Left renal cortex interstitium (tissue), 4 donors: Measurements from ENCODE around the gene NADSYN1. TPM values are rescaled to one million over a fixed set of nuclear protein-coding genes. Genes with fewer than 3 reads are reported as not detected.
"Not testable (repeated sequence)": the region's sequence is repeated elsewhere in the genome, so short reads cannot be mapped to it uniquely, and the experiment has no call there.

Experiments
- DNase-seq, 4 donors: peaks; one replicate each; pipeline ENCODE4 v3.0.0-alpha.2; 2013; ENCODE audit warnings: low read depth in 4 of 4, low spot score in 2 of 4, missing footprints in 1 of 4
- polyA plus RNA-seq, 4 donors: library from polyadenylated mRNA; unstranded; fragments of 120-200 nt; gene quantifications; one replicate each; pipeline ENCODE4 v1.2.1, GENCODE V29; 2013; ENCODE audit not compliant: insufficient read length in 4 of 4

The NADSYN1 gene
- polyA plus RNA-seq, 4 donors: 33.0 to 64.2 (median 47.8) TPM

DNA sequence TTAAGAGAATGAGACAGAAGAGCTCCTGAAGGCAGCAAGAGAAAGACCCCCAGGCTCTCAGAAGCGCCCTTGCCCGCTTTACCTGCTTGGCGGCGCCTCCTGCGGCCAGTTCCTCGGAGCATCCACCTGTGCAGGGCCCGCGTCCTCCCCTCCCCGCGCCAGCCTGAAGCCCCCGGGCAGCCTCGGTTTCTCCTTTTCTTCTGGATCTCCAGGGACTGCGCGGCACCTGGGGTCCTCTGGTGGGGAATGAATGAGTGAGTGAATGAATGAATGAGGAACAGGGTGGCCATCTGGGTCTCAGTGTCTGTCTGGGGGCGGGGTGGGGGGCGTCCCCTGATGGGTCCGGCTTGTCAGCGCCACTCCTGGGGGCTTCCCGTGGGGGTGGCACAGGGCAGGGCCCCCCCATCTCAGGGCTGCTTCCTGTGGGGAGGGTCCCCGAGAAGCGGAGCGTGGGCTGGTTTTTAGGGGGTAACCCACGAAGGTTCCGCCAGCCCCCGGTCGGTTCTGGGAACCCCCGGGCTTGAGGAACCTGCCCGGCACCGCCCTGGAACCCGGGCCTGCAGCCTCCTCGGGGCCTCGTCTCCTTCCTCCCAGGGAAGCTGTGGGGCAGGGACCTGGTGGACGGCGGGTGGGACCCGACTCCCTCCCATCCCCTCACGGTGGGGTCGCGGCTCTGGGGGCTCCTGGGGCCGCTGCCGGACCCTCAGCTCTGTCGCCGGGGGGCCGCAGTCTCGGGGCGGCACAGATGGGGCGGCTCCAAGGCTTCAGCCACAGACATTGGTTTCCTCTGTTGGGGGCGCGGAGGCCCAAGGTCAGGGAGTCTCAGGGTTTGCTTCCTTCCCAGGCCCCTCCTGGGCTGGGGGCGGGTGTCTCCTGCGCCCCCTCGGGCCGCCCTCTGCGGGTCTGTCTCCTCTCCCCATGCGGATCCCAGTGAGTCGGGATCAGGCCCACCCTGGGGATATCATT lies 65.8 kb downstream of the NADSYN1 start:
- DNase-seq: no peak

DNA sequence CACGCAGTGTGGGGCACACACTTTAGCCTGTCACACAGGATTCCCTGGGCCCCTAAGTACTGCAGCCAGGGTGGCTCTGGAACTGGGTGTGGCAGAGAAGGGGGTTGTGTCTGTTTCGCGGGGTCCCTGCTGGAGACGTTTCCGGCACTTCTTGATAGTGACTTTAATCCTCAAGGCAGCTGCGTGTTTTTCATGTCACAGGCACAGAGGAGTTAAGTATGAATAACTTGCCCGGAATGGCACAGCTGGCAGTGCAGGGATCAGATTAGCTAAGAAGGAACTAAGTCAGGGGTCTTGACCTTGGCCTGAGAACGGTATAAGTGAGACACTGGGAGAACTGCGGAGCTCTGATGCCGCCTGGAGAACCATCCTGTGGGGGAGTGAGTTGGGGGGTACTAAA lies 66.5 kb downstream of the NADSYN1 start:
- DNase-seq: no peak

DNA sequence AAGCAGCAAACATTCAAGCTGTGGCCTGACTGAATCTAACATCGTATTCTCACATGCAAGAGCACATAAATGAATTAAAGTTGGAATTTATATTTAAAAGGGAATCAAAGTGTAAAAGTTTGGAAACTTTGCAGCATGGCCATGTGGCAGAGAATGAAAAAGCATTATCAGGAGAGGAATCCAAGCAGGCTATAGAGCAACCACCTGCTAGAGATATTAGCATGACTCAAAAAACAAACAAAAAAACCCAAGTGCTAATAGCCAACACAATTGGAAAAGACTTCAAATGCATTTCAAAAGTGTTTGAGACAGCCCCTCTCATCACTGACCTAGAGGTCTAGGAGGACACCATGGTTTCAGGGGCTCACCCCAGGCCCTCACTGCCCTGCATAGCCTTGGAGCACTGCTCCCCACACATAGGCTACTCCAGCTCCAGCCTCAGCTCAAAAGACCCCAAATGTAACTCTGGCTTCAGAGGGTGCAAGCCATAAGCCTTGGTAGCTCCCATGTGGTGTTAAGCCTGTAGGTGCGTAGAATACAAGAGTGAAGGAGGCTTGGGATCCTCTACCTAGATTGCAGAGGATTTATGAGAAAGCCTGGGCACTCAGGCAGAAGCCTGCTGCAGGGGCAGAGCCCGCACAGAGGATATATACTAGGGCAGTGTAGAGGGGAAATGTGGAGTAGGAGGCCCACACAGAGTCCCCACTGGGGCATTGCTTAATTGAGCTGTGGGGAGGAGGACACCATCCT lies 72.4 kb downstream of the NADSYN1 start:
- DNase-seq: no peak

DNA sequence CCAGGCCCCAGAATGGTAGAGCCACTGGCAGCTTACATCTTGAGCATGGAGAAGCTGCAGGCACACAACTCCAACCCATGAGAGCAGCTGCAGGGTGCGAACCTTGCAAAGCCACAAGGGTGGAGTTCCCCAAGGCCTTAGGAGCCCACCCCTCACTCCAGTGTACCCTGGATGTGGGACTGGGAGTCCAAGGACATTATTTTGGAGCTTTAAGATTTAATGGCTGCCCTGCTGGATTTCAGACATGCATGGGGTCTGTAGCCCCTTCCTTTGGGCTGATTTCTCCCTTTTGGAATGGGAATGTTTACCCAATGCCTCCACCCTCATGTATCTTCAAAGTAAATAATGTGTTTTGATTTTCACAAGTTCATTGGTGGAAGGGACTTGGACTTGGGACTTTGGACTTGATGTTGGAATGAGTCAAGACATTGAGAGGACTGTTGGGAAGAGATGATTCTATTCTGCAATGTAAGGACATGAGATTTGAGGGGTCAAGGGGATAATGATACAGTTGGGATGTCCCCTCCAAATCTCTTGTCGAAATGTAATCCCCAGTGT lies 73.0 kb downstream of the NADSYN1 start:
- DNase-seq: no peak

DNA sequence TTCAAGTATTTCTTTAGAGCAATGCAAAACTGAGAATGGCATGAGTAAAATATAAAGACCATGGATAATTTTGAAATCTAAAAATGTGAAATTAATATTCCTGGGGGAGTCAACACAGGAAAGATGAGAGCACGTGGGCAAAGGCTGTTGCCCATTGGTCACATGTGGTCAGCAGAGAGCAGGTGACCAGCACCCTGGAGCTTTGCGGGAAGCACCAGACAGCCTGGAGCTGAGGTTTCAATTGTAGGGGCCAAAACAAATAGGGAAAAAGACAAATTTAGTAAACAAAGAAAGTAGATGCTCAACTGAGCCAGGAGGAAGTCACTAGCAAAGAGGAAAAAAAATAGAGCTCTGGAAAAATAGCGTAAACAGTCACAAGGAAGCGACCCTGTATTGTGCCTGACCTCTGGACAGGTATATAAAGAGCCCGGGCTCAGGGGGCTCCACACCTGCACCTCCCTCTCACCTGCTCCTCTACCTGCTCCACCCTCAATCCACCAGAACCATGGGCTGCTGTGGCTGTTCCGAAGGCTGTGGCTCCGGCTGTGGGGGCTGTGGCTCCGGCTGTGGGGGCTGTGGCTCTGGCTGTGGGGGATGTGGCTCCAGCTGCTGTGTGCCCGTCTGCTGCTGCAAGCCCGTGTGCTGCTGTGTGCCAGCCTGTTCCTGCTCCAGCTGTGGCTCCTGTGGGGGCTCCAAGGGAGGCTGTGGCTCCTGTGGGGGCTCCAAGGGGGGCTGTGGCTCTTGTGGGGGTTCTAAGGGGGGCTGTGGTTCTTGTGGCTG lies 74.0 kb downstream of the NADSYN1 start, which contains the start of gene KRTAP5-7:
KRTAP5-7 (plus strand) TSS at position 472 of the 780 bp plus-strand sequence; CDS start at position 506, 34 bp downstream.
- not testable (repeated sequence) for DNase-seq

DNA sequence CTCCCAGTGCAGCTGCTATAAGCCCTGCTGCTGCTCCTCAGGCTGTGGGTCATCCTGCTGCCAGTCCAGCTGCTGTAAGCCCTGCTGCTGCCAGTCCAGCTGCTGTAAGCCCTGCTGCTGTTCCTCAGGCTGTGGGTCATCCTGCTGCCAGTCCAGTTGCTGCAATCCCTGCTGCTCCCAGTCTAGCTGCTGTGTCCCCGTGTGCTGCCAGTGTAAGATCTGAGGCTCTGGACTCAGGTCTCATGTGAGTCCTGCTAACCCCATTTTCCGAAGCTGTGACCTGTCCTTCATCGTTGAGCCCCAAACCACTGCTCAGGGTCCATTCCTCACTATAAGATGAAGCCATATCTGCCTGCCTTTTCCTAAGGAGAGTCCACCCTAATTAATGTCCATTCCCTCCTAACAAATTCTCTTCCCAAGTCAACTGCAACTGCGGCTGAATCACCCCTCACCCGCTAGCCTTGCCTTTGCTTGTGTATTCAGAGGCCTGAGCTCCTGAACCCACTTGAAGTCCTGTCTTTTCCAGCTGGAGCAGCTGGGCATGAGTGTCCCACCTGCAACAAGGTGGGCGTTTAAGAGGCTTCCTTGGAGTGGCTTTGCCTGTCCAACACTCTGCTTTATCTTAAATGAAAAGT lies 74.7 kb downstream of the NADSYN1 start:
- DNase-seq: no peak

DNA sequence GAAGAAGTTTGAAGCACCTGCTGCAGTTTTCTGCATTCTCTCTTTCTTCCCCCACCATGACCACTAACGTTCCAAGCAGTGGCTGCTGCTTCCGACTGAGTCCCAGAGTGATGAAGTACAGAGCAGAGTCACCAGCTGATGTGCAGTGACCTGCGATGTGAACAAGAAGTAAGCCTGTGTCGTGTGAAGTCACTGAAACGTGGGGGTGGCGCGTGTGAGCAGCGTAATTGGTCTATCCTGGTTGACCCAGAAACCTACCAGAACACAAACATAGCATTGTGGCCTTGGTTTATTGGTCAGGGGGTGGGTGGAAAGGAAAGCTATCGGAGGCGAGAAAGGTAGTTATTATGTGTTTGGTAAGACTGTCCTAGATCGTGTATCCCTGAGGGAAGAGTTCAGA lies 77.6 kb downstream of the NADSYN1 start:
- DNase-seq: no peak

DNA sequence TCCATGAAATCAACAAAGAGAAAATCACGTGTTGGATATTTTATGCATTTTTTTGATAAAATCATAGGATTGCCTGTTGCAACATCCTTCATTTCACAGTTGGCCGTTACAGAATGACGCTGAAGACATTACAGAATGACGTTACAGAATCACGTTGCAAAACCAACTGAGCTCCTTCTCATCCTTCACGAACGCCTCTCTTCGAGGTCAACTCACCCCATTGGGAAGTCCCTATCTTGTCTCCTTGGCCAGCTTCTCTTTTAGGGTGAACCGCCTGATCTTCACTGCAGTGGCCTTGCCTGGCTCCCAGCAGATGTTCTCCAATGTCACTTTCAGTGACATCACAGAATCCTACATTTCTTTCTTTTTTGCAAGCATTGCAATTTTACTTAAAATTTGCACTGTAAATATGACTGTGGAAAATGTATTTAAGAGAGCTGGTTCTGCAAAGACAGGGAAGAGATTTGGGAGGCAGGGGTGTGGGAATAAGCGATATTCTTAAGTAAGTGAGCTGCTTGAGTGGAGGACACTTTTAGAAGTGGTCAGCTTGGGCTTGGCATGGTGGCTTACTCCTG lies 79.1 kb downstream of the NADSYN1 start:
- DNase-seq: no peak

DNA sequence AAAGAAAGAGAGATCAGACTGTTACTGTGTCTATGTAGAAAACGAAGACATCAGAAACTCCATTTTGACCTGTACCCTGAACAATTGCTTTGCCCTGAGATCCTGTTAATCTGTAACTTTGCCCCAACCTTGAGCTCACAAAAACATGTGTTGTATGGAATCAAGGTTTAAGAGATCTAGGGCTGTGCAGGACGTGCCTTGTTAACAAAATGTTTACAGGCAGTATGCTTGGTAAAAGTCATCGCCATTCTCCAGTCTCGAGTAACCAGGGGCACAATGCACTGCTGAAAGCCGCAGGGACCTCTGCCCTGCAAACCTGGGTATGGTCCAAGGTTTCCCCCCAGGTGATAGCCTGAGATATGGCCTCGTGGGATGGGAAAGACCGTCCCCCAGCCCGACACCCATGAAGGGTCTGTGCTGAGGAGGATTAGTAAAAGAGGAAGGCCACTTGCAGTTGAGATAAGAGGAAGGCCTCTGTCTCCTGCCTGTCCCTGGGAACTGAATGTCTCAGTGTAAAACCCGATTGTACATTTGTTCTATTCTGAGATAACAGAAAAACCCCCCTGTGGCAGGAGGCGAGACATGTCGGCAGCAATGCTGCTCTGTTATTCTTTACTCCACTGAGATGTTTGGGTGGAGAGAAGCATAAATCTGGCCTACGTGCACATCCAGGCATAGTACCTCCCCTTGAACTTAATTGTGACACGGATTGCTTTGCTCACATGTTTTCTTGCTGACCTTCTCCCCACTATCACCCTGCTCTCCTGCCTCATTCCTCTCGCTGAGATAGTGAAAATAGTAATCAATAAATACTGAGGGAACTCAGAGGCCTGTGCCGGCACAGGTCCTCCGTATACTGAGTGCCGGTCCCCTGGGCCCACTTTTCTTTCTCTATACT lies 82.0 kb downstream of the NADSYN1 start:
- not testable (repeated sequence) for DNase-seq

DNA sequence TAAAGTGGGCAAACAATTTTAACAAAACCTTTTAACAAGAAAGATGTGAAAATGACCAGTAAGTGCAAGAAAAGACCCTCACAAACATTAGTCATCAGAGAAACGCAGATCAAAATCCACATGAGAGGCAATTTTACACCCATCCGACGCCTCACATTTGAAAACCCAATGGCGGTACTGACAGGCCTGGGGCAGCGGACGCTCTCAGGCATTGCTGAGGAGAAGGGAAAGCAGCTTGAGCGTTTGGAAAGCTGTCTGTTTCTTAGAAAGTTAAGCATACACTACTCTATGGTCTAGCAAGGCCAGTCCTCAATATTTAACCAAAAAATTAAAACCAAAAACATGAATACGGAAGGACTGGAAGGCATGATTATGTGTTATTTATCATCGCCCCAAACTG lies 82.8 kb downstream of the NADSYN1 start:
- no peak for DNase-seq

DNA sequence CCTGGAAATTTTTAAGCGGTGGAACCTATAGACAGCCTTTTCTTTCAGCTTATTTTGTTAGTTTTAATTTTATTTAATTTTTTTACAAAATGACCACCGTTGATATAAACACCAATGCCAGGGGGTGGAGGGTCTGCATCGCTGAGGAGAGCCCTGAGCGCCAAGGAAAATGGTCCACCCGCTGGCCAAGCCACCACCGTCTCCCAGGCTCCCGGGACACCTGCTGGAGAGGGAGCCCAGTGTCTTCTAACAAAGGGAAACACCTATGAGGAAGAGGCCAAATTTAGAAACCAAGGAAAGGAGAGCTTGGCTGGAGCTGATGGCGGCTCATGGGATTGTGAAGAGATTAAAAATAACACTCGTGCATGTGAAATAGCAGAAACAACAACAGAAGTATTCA lies 84.5 kb downstream of the NADSYN1 start:
- no peak for DNase-seq

DNA sequence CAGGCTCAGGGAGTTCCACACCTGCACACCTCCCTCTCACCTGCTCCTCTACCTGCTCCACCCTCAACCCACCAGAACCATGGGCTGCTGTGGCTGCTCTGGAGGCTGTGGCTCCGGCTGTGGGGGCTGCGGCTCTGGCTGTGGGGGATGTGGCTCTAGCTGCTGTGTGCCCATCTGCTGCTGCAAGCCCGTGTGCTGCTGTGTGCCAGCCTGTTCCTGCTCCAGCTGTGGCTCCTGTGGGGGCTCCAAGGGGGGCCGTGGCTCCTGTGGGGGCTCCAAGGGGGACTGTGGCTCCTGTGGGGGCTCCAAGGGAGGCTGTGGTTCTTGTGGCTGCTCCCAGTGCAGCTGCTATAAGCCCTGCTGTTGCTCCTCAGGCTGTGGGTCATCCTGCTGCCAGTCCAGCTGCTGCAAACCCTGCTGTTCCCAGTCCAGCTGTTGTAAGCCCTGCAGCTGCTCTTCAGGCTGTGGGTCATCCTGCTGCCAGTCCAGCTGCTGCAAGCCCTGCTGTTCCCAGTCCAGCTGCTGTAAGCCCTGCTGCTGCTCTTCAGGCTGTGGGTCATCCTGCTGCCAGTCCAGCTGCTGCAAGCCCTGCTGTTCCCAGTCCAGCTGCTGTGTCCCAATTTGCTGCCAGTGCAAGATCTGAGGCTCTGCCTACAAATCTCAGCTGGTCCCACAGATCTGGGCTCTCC lies 85.1 kb downstream of the NADSYN1 start, which contains the start of gene KRTAP5-8:
KRTAP5-8 (plus strand) TSS at position 49 of the 689 bp plus-strand sequence; CDS start at position 80, 31 bp downstream.
- DNase-seq: not testable (repeated sequence)

DNA sequence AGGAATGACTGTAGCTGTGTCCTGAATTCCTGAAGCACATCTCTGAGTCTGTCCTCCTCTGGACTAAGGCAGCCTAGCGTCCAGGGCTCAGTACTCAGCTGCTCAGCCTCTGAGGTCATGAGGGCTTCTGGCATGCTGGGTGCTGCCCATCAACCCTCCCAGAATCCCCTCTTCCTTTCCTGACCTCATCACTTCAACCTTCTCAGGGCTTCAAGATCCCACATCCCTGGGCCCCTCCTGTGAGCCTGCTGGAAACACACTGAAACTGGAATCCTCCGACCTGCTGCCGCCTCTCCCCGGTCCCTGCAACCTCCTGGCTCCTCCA lies 85.6 kb downstream of the NADSYN1 start:
- DNase-seq: no peak

DNA sequence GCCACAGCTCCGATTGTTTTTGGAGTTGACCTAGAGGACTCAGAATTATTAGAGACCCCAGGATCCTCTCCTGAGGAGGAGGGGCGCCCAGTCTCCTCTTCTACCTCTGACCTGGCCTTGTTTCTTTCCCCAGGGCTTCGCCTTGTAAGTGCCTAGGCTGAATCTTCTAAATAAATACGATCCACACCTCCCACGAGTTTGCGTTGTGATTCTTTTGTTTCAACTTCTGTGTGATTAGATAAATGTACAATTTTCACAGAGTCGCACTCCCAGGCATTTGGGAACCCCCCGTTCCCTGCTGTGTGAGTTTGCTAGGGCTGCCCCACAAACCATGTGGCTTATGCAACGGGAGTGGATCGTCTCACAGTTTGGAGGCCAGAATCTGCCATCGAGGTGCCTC lies 86.0 kb downstream of the NADSYN1 start:
- DNase-seq: no peak

DNA sequence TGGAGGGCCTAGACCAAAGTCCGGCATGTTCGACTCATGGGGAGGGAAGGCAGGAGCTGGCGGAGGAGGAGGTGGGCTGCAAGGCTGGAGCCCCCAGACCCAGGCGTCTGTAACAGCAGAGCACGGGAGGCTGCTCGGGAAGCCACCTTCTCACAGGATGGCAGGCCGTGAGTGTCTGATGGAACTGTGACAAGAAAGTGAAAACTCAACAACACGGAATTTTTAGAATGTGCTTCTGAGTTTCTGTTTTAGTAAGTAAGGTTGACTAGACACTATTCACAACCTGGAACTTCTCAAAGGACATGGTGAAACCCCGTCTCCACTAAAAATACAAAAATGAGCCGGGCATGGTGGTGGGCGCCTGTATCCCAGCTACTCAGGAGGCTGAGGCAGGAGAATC lies 87.0 kb downstream of the NADSYN1 start:
- DNase-seq: not testable (repeated sequence)

DNA sequence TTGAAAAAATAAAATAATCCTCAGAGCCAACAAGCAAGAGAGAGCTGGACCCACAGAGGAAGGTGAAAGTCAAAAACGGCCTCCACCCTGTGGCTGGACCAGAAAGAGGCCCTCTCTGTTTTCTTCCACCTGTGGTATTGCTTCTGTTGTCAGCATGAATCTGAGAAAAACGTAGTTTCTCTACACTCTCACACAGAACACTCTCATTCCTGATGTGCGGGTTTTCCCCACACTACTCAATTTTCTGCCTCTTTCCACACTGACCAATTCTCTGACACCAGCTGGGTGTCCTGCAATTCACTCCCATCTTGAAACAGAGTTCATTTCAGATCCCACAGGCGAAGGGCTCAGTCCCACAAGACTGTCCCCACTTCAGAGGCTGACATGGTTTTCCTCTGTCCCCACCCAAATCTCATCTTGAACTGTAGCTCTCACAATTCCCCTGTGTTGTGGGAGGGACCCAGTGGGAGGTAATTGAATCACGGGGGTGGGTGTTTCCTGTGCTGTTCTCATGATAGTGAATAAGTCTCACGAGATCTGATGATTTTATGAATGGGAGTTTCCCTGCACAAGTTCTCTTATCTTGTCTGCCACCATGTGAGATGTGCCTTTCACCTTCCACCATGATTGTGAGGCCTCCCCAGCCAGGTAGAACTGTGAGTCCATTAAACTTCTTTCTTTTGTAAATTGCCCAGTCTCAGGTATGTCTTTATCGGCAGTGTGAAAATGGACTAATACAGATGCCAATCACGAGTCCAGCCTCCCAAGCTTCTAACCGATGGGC lies 87.7 kb downstream of the NADSYN1 start:
- not testable (repeated sequence) for DNase-seq

DNA sequence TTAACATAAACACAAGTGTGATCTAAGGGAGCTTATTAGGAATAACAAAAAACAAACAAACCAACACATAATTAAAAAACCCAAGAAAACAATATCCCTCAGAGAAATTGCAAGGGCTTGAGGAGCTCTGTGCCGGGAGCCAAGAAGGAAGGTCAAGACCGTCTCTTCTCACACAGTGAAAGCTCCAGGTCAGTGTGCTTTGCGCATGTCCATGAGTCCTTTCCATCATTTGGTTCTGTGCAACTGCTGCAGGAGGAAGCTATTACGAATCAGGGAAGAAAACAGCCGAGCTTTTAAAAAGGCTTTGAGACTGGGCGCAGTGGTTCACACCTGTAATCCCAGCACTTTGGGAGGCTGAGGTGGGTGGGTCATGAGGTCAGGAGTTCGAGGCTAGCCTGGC lies 89.4 kb downstream of the NADSYN1 start:
- DNase-seq: no peak
